Fibroblast of skin of right quadriceps (primary cell): ENCODE measurements around the gene RNASE11.
"Not testable (repeated sequence)": the region's sequence is repeated elsewhere in the genome, so short reads cannot be mapped to it uniquely, and the experiment has no call there.

Source experiments
- DNase-seq: peaks from one replicate; pipeline ENCODE4 v3.0.0-alpha.2; 2013

Gene RNASE11

DNA sequence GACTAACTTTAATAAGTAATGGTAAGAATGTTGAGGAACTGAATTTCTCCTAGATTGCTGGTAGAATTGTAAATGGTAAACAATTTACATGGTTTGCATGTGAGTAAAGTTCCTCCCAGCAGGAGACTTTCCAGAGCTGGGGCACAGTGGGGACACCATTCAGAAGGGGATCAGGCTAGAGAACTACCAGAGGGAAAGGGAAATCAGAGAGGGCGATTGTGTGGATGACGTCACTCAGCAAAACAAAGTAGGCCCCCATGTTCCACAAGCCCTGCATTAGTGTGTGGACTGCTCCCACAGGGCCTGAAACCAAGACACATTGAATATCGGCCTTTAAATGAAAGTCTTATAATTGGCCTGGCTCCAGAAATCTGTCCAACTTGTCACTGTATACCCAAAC is 9.5 kb downstream of the RNASE11 start:
- no peak for DNase-seq

DNA sequence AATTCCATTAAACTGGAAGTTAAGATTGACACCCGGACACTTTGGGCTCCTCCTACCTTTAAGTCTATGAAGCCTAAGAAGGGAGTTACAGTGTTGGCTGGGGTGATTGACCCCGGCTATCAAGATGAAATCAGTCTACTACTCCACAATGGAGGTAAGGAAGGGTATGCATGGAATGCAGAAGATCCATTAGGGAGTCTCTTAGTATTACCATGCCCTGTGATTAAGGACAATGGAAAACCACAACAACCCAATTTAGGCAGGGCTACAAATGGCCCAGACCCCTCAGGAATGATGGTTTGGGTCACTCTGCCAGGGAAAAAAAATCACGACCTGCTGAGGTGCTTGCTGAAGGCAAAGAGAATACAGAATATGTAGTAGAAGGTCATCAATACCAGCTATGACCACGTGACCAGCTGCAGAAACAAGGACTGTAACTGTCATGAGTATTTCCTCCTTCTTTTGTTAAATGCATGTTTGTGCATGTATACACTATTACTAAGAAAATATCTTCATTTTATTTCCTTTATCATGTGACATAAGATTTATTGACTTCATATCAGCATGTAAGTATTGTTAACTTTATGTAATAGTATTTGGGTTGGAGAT is 15.3 kb downstream of the RNASE11 start:
- not testable (repeated sequence) for DNase-seq

DNA sequence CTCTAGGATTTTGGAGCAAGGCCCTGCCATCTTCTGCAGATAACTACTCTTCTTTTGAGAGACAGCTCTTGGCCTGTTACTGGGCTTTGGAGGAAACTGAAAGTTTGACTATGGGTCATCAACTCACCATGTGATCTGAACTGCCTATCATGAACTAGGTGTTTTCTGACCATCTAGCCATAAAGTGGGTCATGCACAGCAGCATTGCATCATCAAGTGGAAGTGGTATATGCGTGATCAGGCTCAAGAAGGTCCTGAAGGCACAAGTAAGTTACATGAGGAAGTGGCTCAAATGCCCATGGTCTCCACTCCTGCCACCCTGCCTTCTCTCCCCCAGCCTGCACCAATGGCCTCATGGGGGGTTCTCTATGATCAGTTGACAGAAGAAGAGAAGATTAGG is 17.1 kb downstream of the RNASE11 start:
- not testable (repeated sequence) for DNase-seq

DNA sequence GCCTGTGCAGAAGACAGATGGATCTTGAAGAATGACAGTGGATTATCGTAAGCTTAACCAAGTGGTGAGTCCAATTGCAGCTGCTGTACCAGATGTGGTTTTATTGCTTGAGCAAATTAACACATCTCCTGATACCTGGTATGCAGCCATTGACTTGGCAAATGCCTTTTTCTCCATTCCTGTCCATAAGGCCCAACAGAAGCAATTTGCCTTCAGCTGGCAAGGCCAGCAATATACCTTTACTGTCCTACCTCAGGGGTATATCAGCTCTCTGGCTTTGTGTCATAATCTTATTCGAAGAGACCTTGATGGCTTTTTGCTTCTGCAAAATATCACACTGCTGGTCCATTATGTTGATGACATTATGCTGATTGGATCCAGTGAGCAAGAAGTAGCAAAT is 17.9 kb downstream of the RNASE11 start:
- not testable (repeated sequence) for DNase-seq

DNA sequence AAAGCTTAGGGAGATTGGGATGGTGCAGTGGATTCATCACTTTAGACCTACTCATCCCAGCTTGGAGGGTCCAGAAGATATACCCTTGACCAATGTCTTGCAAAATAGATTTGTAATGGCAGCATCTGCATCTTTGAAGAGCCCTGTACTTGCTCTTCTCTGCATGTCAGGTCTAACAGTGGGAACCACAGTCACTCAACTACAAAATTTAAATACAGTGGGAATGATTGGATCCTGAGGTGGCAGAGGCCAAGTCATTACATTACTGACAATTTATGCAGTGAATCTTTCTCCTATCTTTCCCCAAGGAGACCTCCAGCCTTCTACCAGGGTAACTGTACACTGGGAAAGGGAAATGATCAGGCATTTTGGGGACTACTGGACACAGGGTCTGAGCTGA is 18.7 kb downstream of the RNASE11 start:
- DNase-seq: no peak

DNA sequence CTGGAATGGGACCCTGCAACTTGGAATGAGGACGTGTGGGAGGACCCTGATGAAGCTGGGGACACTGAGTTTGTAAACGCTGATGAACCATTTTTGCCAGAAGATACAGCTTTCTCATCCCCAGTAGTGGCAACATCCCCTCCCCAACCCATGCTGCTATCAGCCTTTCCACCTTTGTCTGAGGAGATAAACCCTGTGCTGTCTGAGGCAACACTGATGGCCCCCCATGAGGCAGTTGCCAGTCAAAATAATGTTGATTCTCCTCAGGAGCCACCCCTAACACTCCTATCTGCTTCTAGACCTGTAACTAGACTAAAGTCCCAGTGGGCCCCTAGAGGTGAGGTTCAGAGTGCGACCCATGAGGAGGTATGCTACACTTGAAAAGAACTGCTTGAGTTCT is 19.4 kb downstream of the RNASE11 start:
- no peak for DNase-seq

DNA sequence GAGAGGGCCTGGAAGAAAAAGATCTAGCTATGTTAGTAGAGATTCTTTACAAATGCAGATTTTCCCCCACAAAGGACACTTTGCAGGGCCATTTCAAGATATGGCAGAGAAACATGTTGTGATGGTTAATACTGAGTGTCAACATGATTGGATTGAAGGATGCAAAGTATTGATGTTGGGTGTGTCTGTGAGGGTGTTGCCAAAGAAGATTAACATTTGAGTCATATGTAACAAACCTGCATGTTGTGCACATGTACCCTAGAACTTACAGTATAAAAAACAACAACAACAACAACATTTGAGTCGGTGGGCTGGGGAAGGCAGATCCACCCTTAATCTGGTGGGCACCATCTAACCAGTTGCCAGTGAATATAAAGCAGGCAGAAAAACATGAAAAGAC is 20.6 kb downstream of the RNASE11 start:
- not testable (repeated sequence) for DNase-seq

GRCh38 chr14:20564501-20564997 is 23.3 kb downstream of the RNASE11 start:
- no peak for DNase-seq

DNA sequence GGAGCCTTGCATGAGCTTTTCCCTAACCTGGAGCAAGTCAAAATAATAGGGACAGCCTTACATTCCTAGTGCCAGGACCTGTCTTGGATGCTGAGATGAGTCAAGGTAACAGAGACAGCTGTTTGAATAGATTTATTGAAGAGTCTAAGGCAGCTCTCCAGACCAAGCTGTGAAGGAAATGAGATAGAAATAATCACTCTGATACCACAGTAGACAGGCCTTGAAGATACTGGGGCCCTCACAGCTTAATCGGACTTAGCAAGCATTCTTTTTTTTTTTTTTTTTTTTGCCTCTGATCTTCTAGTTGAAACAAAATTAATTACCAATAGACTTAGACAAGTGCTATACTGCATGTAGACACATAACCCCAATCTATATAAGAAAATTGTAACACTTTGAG is 23.8 kb downstream of the RNASE11 start:
- DNase-seq: no peak

GRCh38 chr14:20560961-20561360 is 26.8 kb downstream of the RNASE11 start, which contains the start of gene RNASE9:
Gene RNASE9 (minus strand): TSS chr14:20561047.
- DNase-seq: no peak

DNA sequence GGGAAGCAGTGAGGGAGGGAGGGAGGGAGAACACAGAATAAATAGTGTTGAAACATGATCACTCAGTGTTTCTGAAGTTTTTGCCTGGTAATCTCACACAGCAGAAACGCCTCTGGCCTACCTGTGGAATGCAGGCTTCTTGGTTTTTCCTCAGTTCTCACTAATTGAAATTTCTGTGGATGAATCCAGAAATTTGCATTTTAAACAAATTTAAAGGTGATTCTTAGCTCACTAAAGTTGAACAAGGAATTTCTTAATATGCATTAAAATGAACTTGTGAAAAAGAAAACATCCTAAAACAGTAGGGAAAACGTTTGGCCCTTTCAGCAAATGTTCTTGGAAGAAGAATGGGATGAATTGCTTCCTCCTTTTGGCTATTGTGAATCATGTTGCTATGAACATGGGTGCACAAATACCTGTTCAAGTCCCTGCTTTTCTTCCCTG is 28.3 kb downstream of the RNASE11 start:
- no peak for DNase-seq

DNA sequence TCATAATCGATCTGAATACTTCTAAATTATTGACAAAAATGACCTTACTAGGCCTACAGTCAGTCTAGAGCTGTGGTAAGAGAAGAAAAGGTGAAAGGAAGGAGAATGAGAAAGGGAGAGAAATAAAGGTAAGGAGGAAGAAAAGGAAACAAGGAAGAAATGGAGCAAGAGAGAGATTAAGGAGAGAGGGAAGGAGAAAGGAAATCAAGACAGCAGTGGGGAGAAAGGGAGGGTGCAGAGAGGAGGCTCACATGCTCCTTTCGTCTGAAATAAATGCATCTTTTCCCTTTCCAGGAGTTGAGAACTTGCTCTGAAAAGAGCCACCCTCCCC is 30.6 kb downstream of the RNASE11 start:
- DNase-seq: no peak

- DNase-seq: no peak
These were observed 31.1 kb downstream of the RNASE11 start for GRCh38 chr14:20556500-20557211.

DNA sequence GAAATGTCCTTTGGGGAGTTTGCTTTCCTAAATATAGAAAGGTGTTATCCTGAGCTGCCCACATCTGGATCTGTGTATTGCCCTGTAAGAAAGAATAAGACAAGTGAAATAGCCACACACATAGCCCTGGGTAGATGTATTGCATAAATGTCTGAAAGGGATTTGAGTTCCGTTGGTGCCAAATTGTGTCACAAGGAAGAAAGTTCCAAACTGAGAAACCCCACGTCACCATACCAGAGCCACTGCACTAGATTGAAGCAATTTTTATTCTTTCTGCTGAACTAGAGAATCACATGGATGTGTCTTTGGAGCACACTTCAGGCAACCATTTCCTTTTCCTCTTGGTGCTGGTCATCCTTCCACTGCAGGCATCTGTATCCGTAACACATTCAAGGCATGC is 32.0 kb downstream of the RNASE11 start:
- no peak for DNase-seq

DNA sequence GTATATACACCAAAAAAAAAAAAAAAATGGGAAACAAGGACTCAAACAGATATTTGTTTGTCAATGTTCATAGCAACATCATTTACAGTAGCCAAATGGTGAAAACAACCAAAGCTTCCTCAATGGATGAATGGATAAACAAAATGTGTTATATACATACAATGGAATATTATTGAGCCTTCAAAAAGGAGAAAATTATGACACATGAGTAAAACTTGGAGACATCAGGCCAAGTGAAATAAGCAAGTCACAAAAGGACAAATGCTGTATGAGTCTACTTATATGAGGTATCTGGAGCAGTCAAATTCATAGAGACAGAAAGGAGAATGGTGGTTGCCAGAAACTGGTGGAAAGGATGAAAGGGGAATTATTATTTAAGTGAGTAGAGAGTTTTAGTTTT is 34.8 kb downstream of the RNASE11 start:
- no peak for DNase-seq

DNA sequence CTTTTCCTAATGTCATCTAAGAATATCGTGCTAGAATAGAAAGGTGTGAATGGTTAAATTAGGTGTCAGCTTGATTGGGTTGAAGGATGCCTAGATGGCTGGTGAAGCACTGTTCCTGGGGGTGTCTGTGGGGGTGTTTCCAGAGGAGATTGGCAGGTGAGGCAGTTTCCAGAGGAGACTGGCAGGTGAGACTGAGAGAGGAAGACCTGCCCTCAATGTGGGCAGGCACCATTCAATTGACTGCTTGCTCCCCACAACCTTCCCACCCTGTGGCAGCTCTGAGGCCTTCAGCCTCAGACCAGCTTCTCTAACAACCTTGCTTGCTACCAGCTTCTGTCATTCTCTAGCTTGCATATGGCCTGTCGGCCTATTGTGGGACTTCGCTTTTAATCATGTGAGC is 36.2 kb downstream of the RNASE11 start:
- no peak for DNase-seq

DNA sequence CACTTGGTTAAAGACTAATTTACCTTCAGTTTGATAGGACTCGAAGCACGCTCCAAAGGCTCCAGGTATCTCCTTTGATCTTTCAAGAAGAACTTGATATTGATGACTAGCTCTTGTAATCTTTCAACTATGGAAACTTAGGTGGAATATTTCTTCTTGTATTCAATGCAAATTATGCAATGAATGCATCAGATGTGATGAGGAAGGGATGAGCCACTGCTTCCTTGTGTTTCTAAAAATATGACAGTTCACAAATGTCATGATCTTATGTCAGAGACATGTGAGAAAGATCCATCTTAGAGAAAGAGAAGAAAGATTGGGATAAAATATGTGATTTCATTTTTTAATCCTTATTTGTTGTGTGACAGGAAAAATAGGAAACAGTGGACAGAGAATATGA is 36.9 kb downstream of the RNASE11 start:
- DNase-seq: no peak

GRCh38 chr14:20548414-20549158 is 39.2 kb downstream of the RNASE11 start:
- DNase-seq: no peak

DNA sequence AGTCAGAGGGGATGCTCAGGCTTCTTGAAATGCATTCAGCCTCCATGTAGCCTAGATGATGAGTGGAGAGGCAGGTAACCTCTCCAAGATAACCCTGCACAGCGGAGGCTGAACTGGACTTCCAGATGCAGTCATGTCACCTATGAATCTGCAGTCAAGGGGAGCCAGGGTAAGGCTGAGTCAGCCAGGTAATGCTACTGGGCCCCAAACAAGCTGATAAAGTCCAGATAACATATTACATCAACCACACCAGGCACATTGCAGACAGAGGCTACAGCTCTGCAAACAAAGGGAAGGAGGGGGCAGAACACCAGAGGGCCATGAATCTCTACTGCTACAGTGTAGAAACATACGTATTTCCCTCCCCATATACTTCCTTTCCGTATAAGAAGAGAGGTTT is 40.9 kb downstream of the RNASE11 start:
- no peak for DNase-seq

DNA sequence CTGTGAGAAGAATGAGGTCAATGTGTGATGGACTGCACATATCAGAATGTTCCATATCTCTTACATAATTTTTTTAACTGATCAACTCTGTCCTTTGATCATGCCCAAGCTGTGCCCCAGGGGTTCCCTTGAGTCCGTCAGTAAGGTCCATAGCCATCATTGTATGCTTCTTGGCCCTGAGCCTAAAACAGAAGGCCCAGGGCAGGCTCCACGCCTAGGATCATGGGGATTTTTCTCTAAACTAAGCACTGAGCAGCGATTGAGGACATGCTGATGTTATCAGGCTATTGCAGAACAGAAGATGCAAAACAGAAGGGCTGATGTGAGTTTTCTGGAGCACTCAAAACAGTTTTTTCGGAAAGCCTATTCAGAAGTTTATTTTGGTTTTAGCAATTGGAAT is 47.9 kb downstream of the RNASE11 start:
- no peak for DNase-seq
